Embryonic facial prominence (tissue), 1 donor: ENCODE data around the gene LGALS3BP.

Experiments used
- DNase-seq: peaks from one replicate; pipeline ENCODE4 v3.0.0-alpha.2; 2016; ENCODE audit errors: extremely low spot score

The LGALS3BP gene

GRCh38 chr17:78999056-78999768 lies 19.5 kb upstream of the LGALS3BP start:
- DNase-seq = no peak

- DNase-seq = no peak
These were observed 18.8 kb upstream of the LGALS3BP start for GRCh38 chr17:78998311-78999055.

- DNase-seq = no peak
These were observed 18.2 kb upstream of the LGALS3BP start for GRCh38 chr17:78997881-78998280.

GRCh38 chr17:78997231-78997741 lies 17.6 kb upstream of the LGALS3BP start:
- DNase-seq = no peak

- no peak for DNase-seq
These were observed 17.1 kb upstream of the LGALS3BP start for GRCh38 chr17:78996781-78997201.

GRCh38 chr17:78995761-78996451 lies 16.2 kb upstream of the LGALS3BP start:
- DNase-seq = no peak

- no peak for DNase-seq
These were observed 15.5 kb upstream of the LGALS3BP start for GRCh38 chr17:78995022-78995760.

GRCh38 chr17:78993981-78994671 lies 14.4 kb upstream of the LGALS3BP start:
- DNase-seq = no peak

GRCh38 chr17:78993241-78993956 lies 13.7 kb upstream of the LGALS3BP start:
- no peak for DNase-seq

GRCh38 chr17:78992542-78993212 lies 13.0 kb upstream of the LGALS3BP start:
- no peak for DNase-seq

- DNase-seq = no peak
These were observed 12.3 kb upstream of the LGALS3BP start for GRCh38 chr17:78991906-78992532.

- DNase-seq = no peak
These were observed 11.5 kb upstream of the LGALS3BP start for GRCh38 chr17:78991017-78991738.

- no peak for DNase-seq
These were observed 10.8 kb upstream of the LGALS3BP start for GRCh38 chr17:78990349-78991016.

- DNase-seq = no peak
These were observed 8.4 kb upstream of the LGALS3BP start for GRCh38 chr17:78988152-78988551.

- DNase-seq = no peak
These were observed 7.1 kb upstream of the LGALS3BP start for GRCh38 chr17:78986649-78987328.

- DNase-seq = no peak
These were observed 6.4 kb upstream of the LGALS3BP start for GRCh38 chr17:78986048-78986648.

GRCh38 chr17:78985395-78985794 lies 5.7 kb upstream of the LGALS3BP start:
- no peak for DNase-seq
